ENCODE measurements around the gene UBTD2.

- TF ChIP-seq CTCF (conservative IDR thresholded peaks at IDR 0.05; ENCODE audit: low read depth, low read length): no peak
- no peak for TF ChIP-seq EZH2 (IDR thresholded peaks at IDR 0.05; ENCODE audit: borderline replicate concordance, low read depth, low read length, poor library complexity, severe bottlenecking)
Observed at GRCh38 chr5:172178991-172179989, 104.3 kb downstream of the UBTD2 start.

Data from A673 (cell line).